HepG2 (cell line): ENCODE measurements around the gene RIPOR3. TPM values are rescaled to one million over a fixed set of nuclear protein-coding genes. Genes with fewer than 3 reads are reported as not detected.

Source experiments
- ARNTL ChIP-seq: sonication (generic); formaldehyde crosslinking; IDR thresholded peaks from 2 replicates; pipeline ENCODE4 v1.4.0; 2020; ENCODE audit warnings: mild to moderate bottlenecking, missing genetic modification reagents
- CEBPB ChIP-seq: IDR thresholded peaks from 2 replicates; pipeline ENCODE4 v1.6.1; 2011; ENCODE audit warnings: low read depth, low read length, improper control_type of control experiment, borderline replicate concordance
- EEA1 ChIP-seq: sonication (generic); formaldehyde crosslinking; IDR thresholded peaks from 2 replicates; pipeline ENCODE4 v1.5.1; 2020; ENCODE audit warnings: mild to moderate bottlenecking, missing genetic modification reagents, borderline replicate concordance
- GMEB2 ChIP-seq: IDR thresholded peaks from 2 replicates; pipeline ENCODE4 v1.6.1; 2016; ENCODE audit warnings: missing biosample characterization, missing genetic modification reagents, low read depth
- KLF11 ChIP-seq: IDR thresholded peaks from 2 replicates; pipeline ENCODE4 v1.6.1; 2016; ENCODE audit warnings: missing compliant biosample characterization
- KLF15 ChIP-seq: sonication (generic); formaldehyde crosslinking; IDR thresholded peaks from 2 replicates; pipeline ENCODE4 v1.8.1; 2023; ENCODE audit warnings: borderline replicate concordance, mild to moderate bottlenecking, inconsistent platforms, missing genetic modification reagents, mixed read lengths
- MAFK ChIP-seq, 2 experiments: IDR thresholded peaks in 1 of 2; conservative IDR thresholded peaks in 1 of 2; 2 replicates each; pipeline ENCODE4 v1.6.1; 2011; ENCODE audit warnings: improper control_type of control experiment in 2 of 2, low read length in 2 of 2
- NAIF1 ChIP-seq: sonication (generic); formaldehyde crosslinking; IDR thresholded peaks from 2 replicates; pipeline ENCODE4 v1.5.0; 2020; ENCODE audit warnings: mild to moderate bottlenecking, missing genetic modification reagents, borderline replicate concordance
- NFKB2 ChIP-seq: sonication (generic); formaldehyde crosslinking; IDR thresholded peaks from 2 replicates; pipeline ENCODE4 v1.4.0; 2020; ENCODE audit warnings: missing genetic modification reagents, borderline replicate concordance
- PCBP2 ChIP-seq: fragments of 200-400 bp; formaldehyde crosslinking; optimal IDR thresholded peaks from 2 replicates; pipeline ENCODE3; 2018; ENCODE audit warnings: low read length, low read depth; ENCODE audit not compliant: poor library complexity, severe bottlenecking
- PRPF4 ChIP-seq: fragments of 200-400 bp; formaldehyde crosslinking; IDR thresholded peaks from 2 replicates; pipeline ENCODE4 v1.6.1; 2016; ENCODE audit warnings: low read length, low read depth; ENCODE audit not compliant: poor library complexity, severe bottlenecking
- PTBP1 ChIP-seq: fragments of 200-400 bp; formaldehyde crosslinking; IDR thresholded peaks from 2 replicates; pipeline ENCODE4 v1.6.1; 2018; ENCODE audit warnings: low read length, low read depth; ENCODE audit not compliant: poor library complexity, severe bottlenecking
- RERE ChIP-seq: IDR thresholded peaks from 2 replicates; pipeline ENCODE4 v1.6.1; 2016; ENCODE audit warnings: low read depth, missing genetic modification reagents, missing compliant biosample characterization
- TBP ChIP-seq: sonication (generic); formaldehyde crosslinking; IDR thresholded peaks from 2 replicates; pipeline ENCODE4 v1.5.0; 2020; ENCODE audit warnings: missing genetic modification reagents
- ZMAT5 ChIP-seq: sonication (generic); formaldehyde crosslinking; IDR thresholded peaks from 2 replicates; pipeline ENCODE4 v1.5.0; 2020; ENCODE audit warnings: mild to moderate bottlenecking, low read depth, missing genetic modification reagents, borderline replicate concordance
- ZNF30 ChIP-seq: sonication (generic); formaldehyde crosslinking; IDR thresholded peaks from 2 replicates; pipeline ENCODE4 v1.5.0; 2020; ENCODE audit warnings: mild to moderate bottlenecking, missing genetic modification reagents
- ZNF496 ChIP-seq: sonication (generic); formaldehyde crosslinking; IDR thresholded peaks from 2 replicates; pipeline ENCODE4 v1.8.1; 2023; ENCODE audit warnings: mild to moderate bottlenecking, moderate library complexity, missing genetic modification reagents; ENCODE audit not compliant: insufficient replicate concordance
- polyA plus RNA-seq, 8 experiments: library from polyadenylated mRNA; depleted of rRNA in 3 of 8; stranded (reverse) in 7 of 8; unstranded in 1 of 8; fragments of >200 nt; fragmentation: Illumina TruSeq in 4 of 8; extraction: Trizol in 4 of 8; gene quantifications; 2 replicates each; pipeline versions ENCODE4 v1.2.1 to v1.2.3, GENCODE V29; 2011 to 2016; ENCODE audit warnings: low read depth in 4 of 8, missing spikeins in 1 of 8, mixed read lengths in 1 of 8; ENCODE audit not compliant: insufficient read depth in 1 of 8
- total RNA-seq, 5 experiments: library from RNA; depleted of rRNA; stranded (reverse); fragments of >200 nt; fragmentation: Illumina TruSeq; extraction: Trizol; gene quantifications; 2 replicates each; pipeline ENCODE4 v1.2.3, GENCODE V29; 2016; ENCODE audit warnings: low read depth in 1 of 5
- TF ChIP-seq, protein P1 (sequence below): sonication (generic); formaldehyde crosslinking; IDR thresholded peaks from 2 replicates; pipeline ENCODE4 v1.4.0; 2020; ENCODE audit warnings: missing genetic modification reagents, mild to moderate bottlenecking, borderline replicate concordance

The RIPOR3 gene
- total and polyA plus RNA-seq, 2 of the 13 experiments (the other 11 are each of a cell fraction or from before 2014, with no cell fraction given): 0.18 TPM; not detected in 1

DNA sequence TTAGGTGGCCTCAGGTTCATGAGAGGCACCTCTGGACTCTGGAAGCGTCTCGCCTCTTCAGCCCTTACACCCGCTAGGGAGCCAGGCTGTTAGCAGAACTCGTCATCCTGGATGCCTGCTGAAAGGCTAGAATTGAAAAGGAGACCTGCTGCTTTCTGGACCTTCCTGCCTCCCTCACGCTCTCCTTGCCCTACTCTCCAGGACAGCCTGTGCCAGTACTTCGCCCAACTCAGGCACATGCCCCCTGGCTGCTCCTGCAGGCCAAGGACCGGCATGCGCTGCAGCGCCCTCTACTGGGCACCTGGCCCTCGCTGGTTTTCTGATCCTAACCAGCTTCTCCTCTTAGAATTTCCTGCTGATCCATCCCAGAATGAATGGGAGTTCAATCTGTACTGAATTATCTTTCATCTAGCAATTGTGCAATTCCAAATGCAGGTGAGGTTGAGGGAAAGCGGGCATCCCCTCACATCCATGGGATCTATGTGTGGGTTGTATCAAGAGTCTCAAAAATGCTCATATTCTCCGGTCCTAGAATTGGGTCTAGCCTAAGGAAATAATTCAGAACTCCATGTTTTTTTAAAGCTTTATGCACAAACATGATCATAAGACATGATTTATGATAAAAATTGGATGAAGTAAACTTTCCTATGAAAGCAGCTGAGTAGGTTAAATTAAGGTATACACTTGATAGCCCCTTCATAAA lies 103.2 kb downstream of the RIPOR3 start (continued):
- no peak; the same call in 1 of the 2 replicates for TF ChIP-seq RERE
- no peak for TF ChIP-seq GMEB2 (CRISPR knock-in tag)
- TF ChIP-seq NAIF1 (CRISPR knock-in tag): no peak
- no peak for TF ChIP-seq KLF11 (CRISPR knock-in tag)
- TF ChIP-seq CEBPB: no peak
- TF ChIP-seq PRPF4: no peak
- TF ChIP-seq EEA1 (CRISPR knock-in tag): no peak
- no peak for TF ChIP-seq TBP (CRISPR knock-in tag)
- no peak for TF ChIP-seq ARNTL (CRISPR knock-in tag)
- TF ChIP-seq ZNF30 (CRISPR knock-in tag): no peak
- no peak for TF ChIP-seq PCBP2
- TF ChIP-seq ZMAT5 (CRISPR knock-in tag): no peak
- no peak for TF ChIP-seq KLF15 (CRISPR knock-in tag)
- peak; percentile 63; the same call in 1 of the 2 replicates for TF ChIP-seq NFKB2
- TF ChIP-seq ZNF496 (CRISPR knock-in tag): no peak
- TF ChIP-seq MAFK (conservative IDR thresholded peaks at IDR 0.05 in 1 of 2, IDR thresholded peaks at IDR 0.05 in 1 of 2; ENCODE audit: low read length in 2 of 2): no peak
- TF ChIP-seq, protein P1, sequence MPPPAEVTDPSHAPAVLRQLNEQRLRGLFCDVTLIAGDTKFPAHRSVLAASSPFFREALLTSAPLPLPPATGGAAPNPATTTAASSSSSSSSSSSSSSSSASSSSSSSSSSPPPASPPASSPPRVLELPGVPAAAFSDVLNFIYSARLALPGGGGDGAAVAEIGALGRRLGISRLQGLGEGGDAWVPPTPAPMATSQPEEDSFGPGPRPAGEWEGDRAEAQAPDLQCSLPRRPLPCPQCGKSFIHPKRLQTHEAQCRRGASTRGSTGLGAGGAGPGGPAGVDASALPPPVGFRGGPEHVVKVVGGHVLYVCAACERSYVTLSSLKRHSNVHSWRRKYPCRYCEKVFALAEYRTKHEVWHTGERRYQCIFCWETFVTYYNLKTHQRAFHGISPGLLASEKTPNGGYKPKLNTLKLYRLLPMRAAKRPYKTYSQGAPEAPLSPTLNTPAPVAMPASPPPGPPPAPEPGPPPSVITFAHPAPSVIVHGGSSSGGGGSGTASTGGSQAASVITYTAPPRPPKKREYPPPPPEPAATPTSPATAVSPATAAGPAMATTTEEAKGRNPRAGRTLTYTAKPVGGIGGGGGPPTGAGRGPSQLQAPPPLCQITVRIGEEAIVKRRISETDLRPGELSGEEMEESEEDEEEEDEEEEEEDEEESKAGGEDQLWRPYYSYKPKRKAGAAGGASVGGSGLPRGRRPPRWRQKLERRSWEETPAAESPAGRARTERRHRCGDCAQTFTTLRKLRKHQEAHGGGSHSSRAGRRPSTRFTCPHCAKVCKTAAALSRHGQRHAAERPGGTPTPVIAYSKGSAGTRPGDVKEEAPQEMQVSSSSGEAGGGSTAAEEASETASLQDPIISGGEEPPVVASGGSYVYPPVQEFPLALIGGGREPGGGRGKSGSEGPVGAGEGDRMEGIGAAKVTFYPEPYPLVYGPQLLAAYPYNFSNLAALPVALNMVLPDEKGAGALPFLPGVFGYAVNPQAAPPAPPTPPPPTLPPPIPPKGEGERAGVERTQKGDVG (CRISPR knock-in tag): 0 out of 2 replicates have a peak, but pooled peaks have one; percentile 66
- peak; percentile 39 for TF ChIP-seq PTBP1
